HepG2 (cell line): ENCODE measurements around the gene ABCC8. TPM values are rescaled to one million over a fixed set of nuclear protein-coding genes. Genes with fewer than 3 reads are reported as not detected.

Source experiments
- ATAC-seq: fragments of 200-7000 bp; cut with Tn5 transposase; 3 replicates; pipeline ENCODE4 v1.9.1; 2020; ENCODE audit warnings: mild to moderate bottlenecking, moderate library complexity
- BruUV-seq: library from RNA; stranded (reverse); fragments of 400-500 nt; replicated peaks from 2 replicates; lab custom pipeline; 2021; lab: Mats Ljungman, UMichigan
- CTCF ChIA-PET: fragments of 300-600 bp; formaldehyde crosslinking; extraction: SDS; loops from one replicate; lab custom pipeline; 2021; ENCODE audit warnings: low total read pairs, inconsistent platforms, low intra/inter-chr PET ratio; lab: Yijun Ruan, JAX
- POLR2A ChIA-PET: fragments of 350-600 bp; sonication (Branson Sonifier 250); formaldehyde crosslinking; loops from one replicate; lab custom pipeline; 2020; ENCODE audit warnings: antibody characterized with exemption, inconsistent platforms; lab: Yijun Ruan, JAX
- DNase-seq: peaks from one replicate; pipeline ENCODE4 v3.0.0-alpha.2; 2015; ENCODE audit warnings: low spot score
- FAIRE-seq: peaks from 3 replicates; lab custom pipeline; 2011; peaks lifted over from hg19 to GRCh38; lab: Jason Lieb, UNC
- H2AFZ ChIP-seq: one replicate; pipeline ENCODE4 v1.6.1; 2011; ENCODE audit warnings: low read length, inconsistent platforms
- H3K27ac ChIP-seq: fragments of 300-600 bp; 3 replicates; pipeline ENCODE4 v1.8.0; 2011; ENCODE audit warnings: mixed run types, mild to moderate bottlenecking, mixed read lengths, low read length, inconsistent platforms; ENCODE audit not compliant: insufficient read depth; ENCODE audit errors: extremely low read length
- H3K27me3 ChIP-seq, 2 experiments: fragments of 200-600 bp in 1 of 2; 2 replicates in 1 of 2; 3 replicates in 1 of 2; pipeline versions ENCODE4 v1.6.0 to v1.8.0; 2011; ENCODE audit warnings: low read length in 2 of 2, mild to moderate bottlenecking in 2 of 2, moderate library complexity in 2 of 2, inconsistent platforms in 1 of 2; ENCODE audit not compliant: insufficient read depth in 2 of 2, control insufficient read depth in 1 of 2
- H3K36me3 ChIP-seq, 2 experiments: fragments of 200-600 bp in 1 of 2; replicated peaks in 1 of 2; 2 replicates in 1 of 2; 3 replicates in 1 of 2; pipeline versions ENCODE4 v1.5.1 to v1.8.0; 2011; ENCODE audit warnings: low read length in 2 of 2, inconsistent platforms in 1 of 2; ENCODE audit not compliant: insufficient read depth in 2 of 2, control insufficient read depth in 1 of 2
- H3K4me1 ChIP-seq: 2 replicates; pipeline ENCODE4 v1.5.1; 2012; ENCODE audit warnings: low read length, inconsistent platforms; ENCODE audit not compliant: insufficient read depth
- H3K4me2 ChIP-seq: 2 replicates; pipeline ENCODE4 v1.6.0; 2011; ENCODE audit warnings: low read depth, low read length, inconsistent platforms
- H3K4me3 ChIP-seq, 3 experiments: fragments of 200-600 bp in 1 of 3; sonication (generic), shearing (Covaris generic) in 1 of 3; replicated peaks in 1 of 3; 2 replicates each; pipeline ENCODE4 v1.5.1; 2011 to 2016; ENCODE audit warnings: low read length in 3 of 3, inconsistent platforms in 2 of 3, low read depth in 2 of 3, mild to moderate bottlenecking in 2 of 3, control low read depth in 1 of 3, mixed read lengths in 1 of 3; ENCODE audit not compliant: insufficient read depth in 1 of 3
- H3K79me2 ChIP-seq: one replicate; pipeline ENCODE4 v1.6.1; 2011; ENCODE audit warnings: low read length, inconsistent platforms; ENCODE audit not compliant: insufficient read depth
- H3K9ac ChIP-seq: 2 replicates; pipeline ENCODE4 v1.6.0; 2011; ENCODE audit warnings: mild to moderate bottlenecking, low read depth, low read length, inconsistent platforms; ENCODE audit not compliant: insufficient read depth
- H3K9me3 ChIP-seq: 2 replicates; pipeline ENCODE4 v1.5.1; 2012; ENCODE audit warnings: mild to moderate bottlenecking, low read length
- H4K20me1 ChIP-seq: 2 replicates; pipeline ENCODE4 v1.6.0; 2011; ENCODE audit warnings: inconsistent platforms, mild to moderate bottlenecking, low read length, moderate library complexity; ENCODE audit not compliant: insufficient read depth
- MTF1 ChIP-seq: sonication (generic); formaldehyde crosslinking; IDR thresholded peaks from 2 replicates; pipeline ENCODE4 v1.5.0; 2020; ENCODE audit warnings: missing genetic modification reagents
- SRSF9 ChIP-seq: fragments of 200-400 bp; formaldehyde crosslinking; IDR thresholded peaks from 2 replicates; pipeline ENCODE4 v1.6.1; 2018; ENCODE audit warnings: borderline replicate concordance, mild to moderate bottlenecking, low read depth, low read length; ENCODE audit not compliant: insufficient read depth, poor library complexity, severe bottlenecking
- WGBS: methylation state at CpG from one replicate; pipeline ENCODE4 v1.1.6; 2017; ENCODE audit warnings: low lambda C conversion rate; 5-methylcytosine and 5-hydroxymethylcytosine counted together
- in situ Hi-C: cut with HindIII; loops from 2 replicates; pipeline ENCODE4 v1.10.0; 2017; ENCODE audit warnings: low pct_unique_long_range_greater_than_20kb; ENCODE audit not compliant: extremely low pct_ligation_motif_present
- intact Hi-C: fragments of 100-400 bp; cut with micrococcal nuclease; formaldehyde crosslinking; loops from one replicate; pipeline ENCODE4 v1.10.0; 2022; ENCODE audit not compliant: unreplicated experiment
- polyA plus RNA-seq, 8 experiments: library from polyadenylated mRNA; depleted of rRNA in 3 of 8; stranded (reverse) in 7 of 8; unstranded in 1 of 8; fragments of >200 nt; fragmentation: Illumina TruSeq in 4 of 8; extraction: Trizol in 4 of 8; gene quantifications; 2 replicates each; pipeline versions ENCODE4 v1.2.1 to v1.2.3, GENCODE V29; 2011 to 2016; ENCODE audit warnings: low read depth in 4 of 8, missing spikeins in 1 of 8, mixed read lengths in 1 of 8; ENCODE audit not compliant: insufficient read depth in 1 of 8
- total RNA-seq, 5 experiments: library from RNA; depleted of rRNA; stranded (reverse); fragments of >200 nt; fragmentation: Illumina TruSeq; extraction: Trizol; gene quantifications; 2 replicates each; pipeline ENCODE4 v1.2.3, GENCODE V29; 2016; ENCODE audit warnings: low read depth in 1 of 5
- TF ChIP-seq, protein P1 (sequence below): sonication (generic); formaldehyde crosslinking; IDR thresholded peaks from 2 replicates; pipeline ENCODE4 v1.9.0; 2021; ENCODE audit warnings: mild to moderate bottlenecking, missing genetic modification reagents

ABCC8 gene
- total and polyA plus RNA-seq, 2 of the 13 experiments (the other 11 are each of a cell fraction or from before 2014, with no cell fraction given) = not detected

DNA sequence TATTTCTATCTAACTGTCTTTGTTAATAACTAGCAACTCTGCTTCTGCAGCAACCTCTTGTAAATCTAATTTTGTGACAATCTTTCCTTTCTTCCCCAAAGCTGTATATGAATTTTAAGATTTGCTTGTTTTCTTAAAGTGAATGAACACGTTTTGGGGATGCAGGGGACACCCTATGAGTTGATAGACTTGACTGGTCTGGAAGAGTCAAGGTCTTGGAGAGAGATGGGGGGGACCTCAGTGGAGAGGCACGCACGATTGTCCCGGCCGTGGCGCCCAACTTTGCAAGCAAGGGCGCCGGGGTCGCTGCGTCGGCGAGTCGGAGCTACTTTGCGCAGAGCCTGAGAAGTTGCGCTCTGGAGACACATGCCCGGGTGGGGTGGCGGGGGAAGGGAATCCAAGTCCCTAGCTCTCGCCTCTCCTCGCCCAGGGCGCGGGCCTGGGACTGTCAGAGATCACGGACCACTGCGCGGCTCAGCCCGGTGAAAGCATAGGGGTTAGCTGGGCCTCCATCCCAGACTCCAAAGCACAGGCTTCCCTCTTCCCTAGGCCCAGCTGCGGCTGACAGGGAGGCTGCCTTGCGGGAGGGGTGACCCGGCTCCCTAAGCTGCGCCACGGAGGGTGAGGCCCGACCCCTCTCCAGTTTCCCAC lies 854 bp downstream of the ABCC8 start:
- POLR2A ChIA-PET = no interaction called here
- BruUV-seq = no TSS peak
- no peak for TF ChIP-seq MTF1 (CRISPR knock-in tag)
- TF ChIP-seq SRSF9 = no peak
- TF ChIP-seq, protein P1, sequence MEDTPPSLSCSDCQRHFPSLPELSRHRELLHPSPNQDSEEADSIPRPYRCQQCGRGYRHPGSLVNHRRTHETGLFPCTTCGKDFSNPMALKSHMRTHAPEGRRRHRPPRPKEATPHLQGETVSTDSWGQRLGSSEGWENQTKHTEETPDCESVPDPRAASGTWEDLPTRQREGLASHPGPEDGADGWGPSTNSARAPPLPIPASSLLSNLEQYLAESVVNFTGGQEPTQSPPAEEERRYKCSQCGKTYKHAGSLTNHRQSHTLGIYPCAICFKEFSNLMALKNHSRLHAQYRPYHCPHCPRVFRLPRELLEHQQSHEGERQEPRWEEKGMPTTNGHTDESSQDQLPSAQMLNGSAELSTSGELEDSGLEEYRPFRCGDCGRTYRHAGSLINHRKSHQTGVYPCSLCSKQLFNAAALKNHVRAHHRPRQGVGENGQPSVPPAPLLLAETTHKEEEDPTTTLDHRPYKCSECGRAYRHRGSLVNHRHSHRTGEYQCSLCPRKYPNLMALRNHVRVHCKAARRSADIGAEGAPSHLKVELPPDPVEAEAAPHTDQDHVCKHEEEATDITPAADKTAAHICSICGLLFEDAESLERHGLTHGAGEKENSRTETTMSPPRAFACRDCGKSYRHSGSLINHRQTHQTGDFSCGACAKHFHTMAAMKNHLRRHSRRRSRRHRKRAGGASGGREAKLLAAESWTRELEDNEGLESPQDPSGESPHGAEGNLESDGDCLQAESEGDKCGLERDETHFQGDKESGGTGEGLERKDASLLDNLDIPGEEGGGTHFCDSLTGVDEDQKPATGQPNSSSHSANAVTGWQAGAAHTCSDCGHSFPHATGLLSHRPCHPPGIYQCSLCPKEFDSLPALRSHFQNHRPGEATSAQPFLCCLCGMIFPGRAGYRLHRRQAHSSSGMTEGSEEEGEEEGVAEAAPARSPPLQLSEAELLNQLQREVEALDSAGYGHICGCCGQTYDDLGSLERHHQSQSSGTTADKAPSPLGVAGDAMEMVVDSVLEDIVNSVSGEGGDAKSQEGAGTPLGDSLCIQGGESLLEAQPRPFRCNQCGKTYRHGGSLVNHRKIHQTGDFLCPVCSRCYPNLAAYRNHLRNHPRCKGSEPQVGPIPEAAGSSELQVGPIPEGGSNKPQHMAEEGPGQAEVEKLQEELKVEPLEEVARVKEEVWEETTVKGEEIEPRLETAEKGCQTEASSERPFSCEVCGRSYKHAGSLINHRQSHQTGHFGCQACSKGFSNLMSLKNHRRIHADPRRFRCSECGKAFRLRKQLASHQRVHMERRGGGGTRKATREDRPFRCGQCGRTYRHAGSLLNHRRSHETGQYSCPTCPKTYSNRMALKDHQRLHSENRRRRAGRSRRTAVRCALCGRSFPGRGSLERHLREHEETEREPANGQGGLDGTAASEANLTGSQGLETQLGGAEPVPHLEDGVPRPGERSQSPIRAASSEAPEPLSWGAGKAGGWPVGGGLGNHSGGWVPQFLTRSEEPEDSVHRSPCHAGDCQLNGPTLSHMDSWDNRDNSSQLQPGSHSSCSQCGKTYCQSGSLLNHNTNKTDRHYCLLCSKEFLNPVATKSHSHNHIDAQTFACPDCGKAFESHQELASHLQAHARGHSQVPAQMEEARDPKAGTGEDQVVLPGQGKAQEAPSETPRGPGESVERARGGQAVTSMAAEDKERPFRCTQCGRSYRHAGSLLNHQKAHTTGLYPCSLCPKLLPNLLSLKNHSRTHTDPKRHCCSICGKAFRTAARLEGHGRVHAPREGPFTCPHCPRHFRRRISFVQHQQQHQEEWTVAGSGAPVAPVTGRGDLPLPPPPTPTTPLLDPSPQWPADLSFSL (CRISPR knock-in tag) = no peak
- TF ChIP-seq, all 625 proteins: peak for 0
- ATAC-seq = no peak
- Histone ChIP-seq H2AFZ (no peak overlapping the region), H3K27me3 (peaks cover 5 to 54% of the 10 kb centered on the region in 2 experiments), H3K4me1 (no peaks in the 10 kb centered on the region), H3K27ac (no peak overlapping the region), H3K36me3 (no peaks in the 10 kb centered on the region), H3K4me3 (peak overlapping the region in 2 of 3 experiments; percentile 31 to 48; a peak in 3 of 6 replicates), H3K9me3 (no peaks in the 10 kb centered on the region), H4K20me1 (no peaks in the 10 kb centered on the region), H3K79me2 (no peaks in the 10 kb centered on the region), H3K9ac (no peak overlapping the region), H3K4me2 (0 out of 2 replicates have a peak overlapping the region, but pooled peaks have one; percentile 49)
- in situ Hi-C loops (no loop called here), intact Hi-C loops (no loop called here)
- no peak for FAIRE-seq
- CTCF ChIA-PET = no interaction called here
- WGBS = 40% methylated on average over 21 of the region's 31 CpGs
- no peak for DNase-seq
